Neuronal stem cell (in vitro differentiated cells): ENCODE results near the gene PTPRB.

Source experiments
- DNase-seq: peaks from one replicate; pipeline ENCODE4 v3.0.0-alpha.2; 2013; ENCODE audit warnings: low spot score
- H2AFZ ChIP-seq: one replicate; pipeline ENCODE4 v1.6.1; 2013; ENCODE audit warnings: mild to moderate bottlenecking, low read length, inconsistent platforms
- H2AK5ac ChIP-seq: 2 replicates; pipeline ENCODE4 v1.6.1; 2013; ENCODE audit warnings: low read depth, mild to moderate bottlenecking, inconsistent platforms, low read length, moderate library complexity, mixed read lengths
- H2BK120ac ChIP-seq: 2 replicates; pipeline ENCODE4 v1.6.1; 2013; ENCODE audit warnings: low read depth, mild to moderate bottlenecking, inconsistent platforms, low read length, moderate library complexity, mixed read lengths
- H2BK12ac ChIP-seq: one replicate; pipeline ENCODE4 v1.6.1; 2013; ENCODE audit warnings: low read length, inconsistent platforms
- H2BK15ac ChIP-seq: 2 replicates; pipeline ENCODE4 v1.6.1; 2013; ENCODE audit warnings: mild to moderate bottlenecking, low read length, inconsistent platforms, mixed read lengths
- H2BK5ac ChIP-seq: one replicate; pipeline ENCODE4 v1.6.1; 2013; ENCODE audit warnings: inconsistent platforms, mild to moderate bottlenecking, low read length, moderate library complexity
- H3K14ac ChIP-seq: one replicate; pipeline ENCODE4 v1.6.1; 2013; ENCODE audit warnings: low read length, inconsistent platforms
- H3K18ac ChIP-seq: 2 replicates; pipeline ENCODE4 v1.6.1; 2013; ENCODE audit warnings: low read length, inconsistent platforms
- H3K23ac ChIP-seq: 2 replicates; pipeline ENCODE4 v1.6.1; 2013; ENCODE audit warnings: low read depth, mild to moderate bottlenecking, mixed read lengths, low read length, inconsistent platforms; ENCODE audit not compliant: poor library complexity
- H3K27ac ChIP-seq: replicated peaks from 3 replicates; pipeline ENCODE4 v1.5.1; 2013; ENCODE audit warnings: low read length, inconsistent platforms
- H3K27me3 ChIP-seq, 3 experiments: 2 replicates each; pipeline ENCODE4 v1.6.1; 2013; ENCODE audit warnings: low read length in 3 of 3, mild to moderate bottlenecking in 2 of 3, inconsistent platforms in 1 of 3, low read depth in 1 of 3, mixed read lengths in 1 of 3, moderate library complexity in 1 of 3; ENCODE audit not compliant: control insufficient read depth in 3 of 3, insufficient read depth in 3 of 3
- H3K36me3 ChIP-seq, 2 donors: replicated peaks in 1 of 2; 2 replicates each; pipeline ENCODE4 v1.6.1; 2013; ENCODE audit warnings: low read length in 2 of 2; ENCODE audit not compliant: control insufficient read depth in 2 of 2, insufficient read depth in 2 of 2
- H3K4ac ChIP-seq: 2 replicates; pipeline ENCODE4 v1.6.1; 2013; ENCODE audit warnings: inconsistent platforms, mild to moderate bottlenecking, low read length, moderate library complexity
- H3K4me1 ChIP-seq, 2 donors: 1 replicate in 1 of 2; 2 replicates in 1 of 2; pipeline ENCODE4 v1.6.1; 2013; ENCODE audit warnings: low read length in 2 of 2, low read depth in 1 of 2; ENCODE audit not compliant: control insufficient read depth in 2 of 2, insufficient read depth in 1 of 2
- H3K4me2 ChIP-seq: one replicate; pipeline ENCODE4 v1.6.1; 2013; ENCODE audit warnings: mild to moderate bottlenecking, low read length, inconsistent platforms; ENCODE audit not compliant: insufficient read depth, poor library complexity, severe bottlenecking
- H3K4me3 ChIP-seq, 2 donors: 2 replicates each; pipeline ENCODE4 v1.5.1; 2013; ENCODE audit warnings: low read length in 2 of 2, mild to moderate bottlenecking in 2 of 2, inconsistent platforms in 1 of 2, moderate library complexity in 1 of 2
- H3K79me1 ChIP-seq: one replicate; pipeline ENCODE4 v1.6.1; 2013; ENCODE audit warnings: low read depth, mild to moderate bottlenecking, inconsistent platforms, low read length, moderate library complexity
- H3K9ac ChIP-seq: one replicate; pipeline ENCODE4 v1.6.1; 2013; ENCODE audit warnings: mild to moderate bottlenecking, low read depth, low read length, inconsistent platforms; ENCODE audit not compliant: poor library complexity
- H3K9me3 ChIP-seq, 2 donors: replicated peaks in 1 of 2; 2 replicates each; pipeline versions ENCODE3 to v1.6.1; 2013; ENCODE audit warnings: low read length in 2 of 2, mild to moderate bottlenecking in 2 of 2, inconsistent platforms in 1 of 2, low read depth in 1 of 2, mixed read lengths in 1 of 2, moderate library complexity in 1 of 2; ENCODE audit not compliant: control insufficient read depth in 2 of 2, insufficient read depth in 1 of 2
- H4K8ac ChIP-seq: one replicate; pipeline ENCODE4 v1.6.1; 2013; ENCODE audit warnings: low read depth, mild to moderate bottlenecking, inconsistent platforms, low read length, moderate library complexity
- H4K91ac ChIP-seq: one replicate; pipeline ENCODE4 v1.6.1; 2013; ENCODE audit warnings: low read length, low read depth, mild to moderate bottlenecking, inconsistent platforms; ENCODE audit not compliant: poor library complexity
- WGBS, 2 donors: extraction: QIAGEN DNeasy Blood & Tissue Kit; methylation state at CpG; one replicate each; pipeline ENCODE4 v1.1.7; 2013; ENCODE audit warnings: missing lambda C conversion rate in 2 of 2, mixed read lengths in 1 of 2; ENCODE audit not compliant: insufficient read length in 2 of 2, insufficient replicate concordance in 1 of 2; ENCODE audit errors: extremely low coverage in 2 of 2; 5-methylcytosine and 5-hydroxymethylcytosine counted together

PTPRB gene

DNA sequence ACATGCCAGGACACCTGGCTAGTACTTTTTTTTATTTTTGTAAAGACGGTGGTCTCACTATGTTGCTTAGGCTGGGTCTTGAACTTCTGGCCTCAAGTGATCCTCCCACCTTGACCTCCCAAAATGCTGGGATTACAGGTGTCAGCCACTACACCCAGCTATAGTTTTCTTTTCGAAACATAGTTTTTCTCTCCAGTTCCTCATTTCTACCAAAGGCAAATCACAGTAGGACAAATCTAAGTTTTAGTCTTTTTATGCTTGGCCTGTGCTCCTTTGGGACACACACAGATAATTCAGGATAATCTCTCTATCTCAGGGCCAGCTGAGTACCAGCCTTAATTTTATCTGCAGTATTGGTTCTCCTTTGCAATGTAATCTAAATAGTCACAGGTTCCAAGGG, 170.5 kb downstream of the PTPRB start:
- Histone ChIP-seq H3K4me2 (no peak overlapping the region), H3K14ac (no peak overlapping the region), H2BK12ac (no peak overlapping the region), H4K91ac (no peak overlapping the region), H2AFZ (no peak overlapping the region), H3K36me3 (no peaks in the 10 kb centered on the region), H3K18ac (no peak overlapping the region), H3K27me3 (no peaks in the 10 kb centered on the region), H2BK5ac (no peak overlapping the region), H3K9ac (no peak overlapping the region), H3K27ac (no peak overlapping the region), H3K4ac (no peak overlapping the region), H4K8ac (no peak overlapping the region), H3K4me3 (no peak overlapping the region), H2AK5ac (no peak overlapping the region), H3K9me3 (peaks cover 5% of the 10 kb centered on the region in 2 donors), H3K4me1 (no peaks in the 10 kb centered on the region), H2BK15ac (no peak overlapping the region), H2BK120ac (no peak overlapping the region), H3K23ac (no peak overlapping the region), H3K79me1 (no peaks in the 10 kb centered on the region)
- no peak for DNase-seq
- WGBS, 2 donors: no CpG with 5 or more reads among the region's 2 CpGs
